Measurements from ENCODE around the gene TDP1.
"Not testable (repeated sequence)": the region's sequence is repeated elsewhere in the genome, so short reads cannot be mapped to it uniquely, and the experiment has no call there.

DNA sequence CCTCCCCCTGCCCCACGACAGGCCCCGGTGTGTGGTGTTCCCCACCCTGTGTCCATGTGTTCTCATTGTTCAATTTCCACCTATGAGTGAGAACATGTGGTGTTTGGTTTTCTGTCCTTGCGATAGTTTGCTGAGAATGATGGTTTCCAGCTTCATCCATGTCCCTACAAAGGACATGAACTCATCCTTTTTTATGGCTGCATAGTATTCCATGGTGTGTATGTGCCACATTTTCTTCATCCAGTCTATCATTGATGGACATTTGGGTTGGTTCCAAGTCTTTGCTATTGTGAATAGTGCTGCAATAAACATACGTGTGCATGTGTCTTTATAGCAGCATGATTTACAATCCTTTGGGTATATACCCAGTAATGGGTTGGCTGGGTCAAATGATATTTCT is 70.9 kb downstream of the TDP1 start:
- TF ChIP-seq, protein P1, sequence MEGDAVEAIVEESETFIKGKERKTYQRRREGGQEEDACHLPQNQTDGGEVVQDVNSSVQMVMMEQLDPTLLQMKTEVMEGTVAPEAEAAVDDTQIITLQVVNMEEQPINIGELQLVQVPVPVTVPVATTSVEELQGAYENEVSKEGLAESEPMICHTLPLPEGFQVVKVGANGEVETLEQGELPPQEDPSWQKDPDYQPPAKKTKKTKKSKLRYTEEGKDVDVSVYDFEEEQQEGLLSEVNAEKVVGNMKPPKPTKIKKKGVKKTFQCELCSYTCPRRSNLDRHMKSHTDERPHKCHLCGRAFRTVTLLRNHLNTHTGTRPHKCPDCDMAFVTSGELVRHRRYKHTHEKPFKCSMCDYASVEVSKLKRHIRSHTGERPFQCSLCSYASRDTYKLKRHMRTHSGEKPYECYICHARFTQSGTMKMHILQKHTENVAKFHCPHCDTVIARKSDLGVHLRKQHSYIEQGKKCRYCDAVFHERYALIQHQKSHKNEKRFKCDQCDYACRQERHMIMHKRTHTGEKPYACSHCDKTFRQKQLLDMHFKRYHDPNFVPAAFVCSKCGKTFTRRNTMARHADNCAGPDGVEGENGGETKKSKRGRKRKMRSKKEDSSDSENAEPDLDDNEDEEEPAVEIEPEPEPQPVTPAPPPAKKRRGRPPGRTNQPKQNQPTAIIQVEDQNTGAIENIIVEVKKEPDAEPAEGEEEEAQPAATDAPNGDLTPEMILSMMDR (IDR thresholded peaks at IDR 0.05): not testable (repeated sequence)
- not testable (repeated sequence) for TF ChIP-seq POLR2A (IDR thresholded peaks at IDR 0.05)
